ENCODE results near the gene NRP1. TPM values are rescaled to one million over a fixed set of nuclear protein-coding genes. Genes with fewer than 3 reads are reported as not detected.

Gene NRP1
- total RNA-seq, 2 experiments from 2014 or later: 0.06 TPM; not detected in 1

DNA sequence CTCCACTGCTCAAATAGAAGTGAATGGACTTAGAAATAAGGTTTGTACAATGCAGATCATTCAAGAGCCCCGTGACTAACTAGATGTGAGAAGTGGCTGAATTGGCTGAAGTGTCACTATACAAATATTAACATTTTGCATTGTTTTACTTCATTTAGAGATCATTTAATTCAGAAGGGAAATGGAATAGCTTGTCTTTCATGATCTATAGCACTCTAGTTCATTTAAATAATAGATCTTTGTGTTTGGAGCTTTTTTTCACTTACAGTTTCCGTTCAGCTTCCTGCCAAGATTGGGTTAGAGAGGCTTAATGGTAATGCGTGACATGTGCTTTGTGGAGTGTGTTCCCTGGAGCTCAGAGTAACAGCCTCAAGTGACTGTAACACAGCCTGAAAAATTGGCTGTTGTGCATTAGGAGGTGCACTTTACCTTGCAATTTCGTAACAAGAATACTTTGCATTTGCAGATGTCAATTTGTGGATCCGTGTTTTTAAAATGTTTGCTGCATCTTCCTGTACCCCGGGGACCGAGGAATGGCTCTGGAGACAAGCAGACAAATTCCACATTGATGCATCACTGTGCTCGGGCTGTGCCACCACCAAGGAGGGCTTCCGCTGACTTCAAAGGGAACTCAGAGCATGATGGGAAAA, 170.3 kb downstream of the NRP1 start:
- Histone ChIP-seq H3K4me1 (ENCODE audit: insufficient read depth, low read length) (peaks cover 3% of the 10 kb centered on the region), H3K4me3 (ENCODE audit: low read length) (no peak overlapping the region), H3K36me3 (ENCODE audit: insufficient read depth, low read length) (no peaks in the 10 kb centered on the region), H3K9me3 (ENCODE audit: control insufficient read depth in 1 of 2, insufficient read depth in 1 of 2, low read length in 2 of 2) (no peaks in the 10 kb centered on the region), H3K27ac (ENCODE audit: low read depth in 1 of 2, low read length in 2 of 2) (no peak overlapping the region), H3K27me3 (ENCODE audit: control insufficient read depth in 1 of 2, insufficient read depth in 2 of 2, low read length in 2 of 2) (no peaks in the 10 kb centered on the region)
- Mint-ChIP-seq H3K4me3 (no peak overlapping the region), H3K9me3 (no peaks in the 10 kb centered on the region), H3K27ac (no peak overlapping the region), H3K36me3 (ENCODE audit: low read depth) (no peaks in the 10 kb centered on the region), H3K4me1 (ENCODE audit: low read depth) (peaks cover 18% of the 10 kb centered on the region), H3K27me3 (no peaks in the 10 kb centered on the region)
- CTCF ChIA-PET: interaction anchor here (0.9 kb wide), 1 partner anchor 8 kb away, joined by 3 read pairs; no protein-coding TSS in a partner anchor
- TF ChIP-seq, protein P1, sequence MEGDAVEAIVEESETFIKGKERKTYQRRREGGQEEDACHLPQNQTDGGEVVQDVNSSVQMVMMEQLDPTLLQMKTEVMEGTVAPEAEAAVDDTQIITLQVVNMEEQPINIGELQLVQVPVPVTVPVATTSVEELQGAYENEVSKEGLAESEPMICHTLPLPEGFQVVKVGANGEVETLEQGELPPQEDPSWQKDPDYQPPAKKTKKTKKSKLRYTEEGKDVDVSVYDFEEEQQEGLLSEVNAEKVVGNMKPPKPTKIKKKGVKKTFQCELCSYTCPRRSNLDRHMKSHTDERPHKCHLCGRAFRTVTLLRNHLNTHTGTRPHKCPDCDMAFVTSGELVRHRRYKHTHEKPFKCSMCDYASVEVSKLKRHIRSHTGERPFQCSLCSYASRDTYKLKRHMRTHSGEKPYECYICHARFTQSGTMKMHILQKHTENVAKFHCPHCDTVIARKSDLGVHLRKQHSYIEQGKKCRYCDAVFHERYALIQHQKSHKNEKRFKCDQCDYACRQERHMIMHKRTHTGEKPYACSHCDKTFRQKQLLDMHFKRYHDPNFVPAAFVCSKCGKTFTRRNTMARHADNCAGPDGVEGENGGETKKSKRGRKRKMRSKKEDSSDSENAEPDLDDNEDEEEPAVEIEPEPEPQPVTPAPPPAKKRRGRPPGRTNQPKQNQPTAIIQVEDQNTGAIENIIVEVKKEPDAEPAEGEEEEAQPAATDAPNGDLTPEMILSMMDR (IDR thresholded peaks at IDR 0.05): no peak
- no peak for ATAC-seq (ENCODE audit: poor library complexity)
- no peak for DNase-seq
- POLR2A ChIA-PET: interaction anchor here (1.0 to 1.1 kb wide), 2 partner anchors 9 to 10 kb away, joined by 3 to 4 read pairs; no protein-coding TSS in a partner anchor
- intact Hi-C loops (cut with DNase I, micrococcal nuclease): no loop called here

DNA sequence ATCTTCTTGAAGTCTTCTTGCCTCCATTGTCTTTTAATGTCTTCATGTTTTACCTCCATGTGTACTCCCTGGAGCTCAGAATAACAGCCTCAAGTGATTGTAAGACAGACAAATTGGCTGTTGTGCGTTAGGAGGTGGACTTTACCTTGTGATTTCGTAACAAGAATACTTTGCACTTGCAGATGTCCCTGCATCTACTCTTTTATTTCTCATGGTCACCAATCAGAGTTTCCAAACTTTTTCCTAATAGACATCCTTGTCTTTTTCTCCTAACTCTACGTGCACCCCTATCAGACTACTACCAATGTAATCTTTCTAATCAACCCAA, 172.3 kb downstream of the NRP1 start:
- peaks cover 18% of the 10 kb centered on the region for H3K4me1 Mint-ChIP-seq (ENCODE audit: low read depth)
- CTCF ChIA-PET: no interaction called here
- no peaks in the 10 kb centered on the region for H3K36me3 Mint-ChIP-seq (ENCODE audit: low read depth)
- intact Hi-C loops (cut with DNase I, micrococcal nuclease): no loop called here
- no peaks in the 10 kb centered on the region for H3K9me3 Mint-ChIP-seq
- no peak overlapping the region for H3K4me3 Mint-ChIP-seq
- no peak for DNase-seq
- Histone ChIP-seq H3K27ac (ENCODE audit: low read depth in 1 of 2, low read length in 2 of 2) (no peak overlapping the region), H3K4me1 (ENCODE audit: insufficient read depth, low read length) (peaks cover 3% of the 10 kb centered on the region), H3K4me3 (ENCODE audit: low read length) (no peak overlapping the region), H3K9me3 (ENCODE audit: control insufficient read depth in 1 of 2, insufficient read depth in 1 of 2, low read length in 2 of 2) (no peaks in the 10 kb centered on the region), H3K27me3 (ENCODE audit: control insufficient read depth in 1 of 2, insufficient read depth in 2 of 2, low read length in 2 of 2) (no peaks in the 10 kb centered on the region), H3K36me3 (ENCODE audit: insufficient read depth, low read length) (no peaks in the 10 kb centered on the region)
- TF ChIP-seq, protein P1 (IDR thresholded peaks at IDR 0.05): no peak
- POLR2A ChIA-PET: interaction anchor here (0.6 kb wide), 1 partner anchor 784 kb away, joined by 4 read pairs; no protein-coding TSS in a partner anchor
- H3K27ac Mint-ChIP-seq: no peak overlapping the region
- H3K27me3 Mint-ChIP-seq: no peaks in the 10 kb centered on the region
- no peak for ATAC-seq (ENCODE audit: poor library complexity)

DNA sequence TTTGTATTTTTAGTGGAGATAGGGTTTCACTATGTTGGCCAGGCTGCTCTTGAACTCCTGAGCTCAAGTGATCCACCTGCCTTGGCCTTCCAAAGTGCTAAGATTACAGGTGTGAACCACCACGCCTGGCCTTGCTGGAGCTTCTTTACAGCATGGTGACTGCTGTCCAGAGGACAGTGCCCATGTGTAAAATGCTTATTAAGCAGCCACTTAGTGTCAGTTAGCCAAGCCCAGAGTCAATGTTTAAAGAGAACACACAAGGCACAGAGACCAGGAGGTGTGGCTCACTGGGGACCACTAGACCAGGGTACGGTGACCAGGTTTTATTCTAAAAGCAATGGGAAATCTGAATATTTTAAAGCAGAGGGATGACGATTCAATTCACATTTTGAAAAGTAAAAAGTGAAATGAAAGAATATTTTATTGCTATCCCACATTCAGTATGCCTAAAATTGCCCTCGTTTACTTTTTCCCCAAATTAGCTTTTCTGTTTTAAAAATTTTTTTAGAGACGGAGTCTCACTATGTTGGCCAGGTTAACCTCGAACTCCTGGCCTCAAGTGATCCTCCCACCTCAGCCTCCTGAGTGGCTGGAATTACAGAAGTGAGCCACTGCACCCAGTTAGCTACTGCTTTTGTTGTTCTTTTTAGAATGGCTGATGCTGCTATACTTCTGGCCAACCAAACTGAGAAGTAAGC, 172.8 kb downstream of the NRP1 start:
- Histone ChIP-seq H3K4me3 (ENCODE audit: low read length) (no peak overlapping the region), H3K36me3 (ENCODE audit: insufficient read depth, low read length) (no peaks in the 10 kb centered on the region), H3K9me3 (ENCODE audit: control insufficient read depth in 1 of 2, insufficient read depth in 1 of 2, low read length in 2 of 2) (no peaks in the 10 kb centered on the region), H3K27ac (ENCODE audit: low read depth in 1 of 2, low read length in 2 of 2) (no peak overlapping the region), H3K27me3 (ENCODE audit: control insufficient read depth in 1 of 2, insufficient read depth in 2 of 2, low read length in 2 of 2) (no peaks in the 10 kb centered on the region), H3K4me1 (ENCODE audit: insufficient read depth, low read length) (peaks cover 3% of the 10 kb centered on the region)
- DNase-seq (no peak), ATAC-seq (ENCODE audit: poor library complexity) (no peak)
- H3K27me3 Mint-ChIP-seq: no peaks in the 10 kb centered on the region
- H3K27ac Mint-ChIP-seq: no peak overlapping the region
- H3K4me1 Mint-ChIP-seq (ENCODE audit: low read depth): peaks cover 18% of the 10 kb centered on the region
- ChIA-PET CTCF (no interaction called here), POLR2A (no interaction called here)
- no peaks in the 10 kb centered on the region for H3K36me3 Mint-ChIP-seq (ENCODE audit: low read depth)
- TF ChIP-seq, protein P1 (IDR thresholded peaks at IDR 0.05): no peak
- intact Hi-C loops (cut with DNase I, micrococcal nuclease): no loop called here
- no peaks in the 10 kb centered on the region for H3K9me3 Mint-ChIP-seq
- no peak overlapping the region for H3K4me3 Mint-ChIP-seq
